Aorta (tissue), 5 donors: ENCODE data around the gene CERK. TPM values are rescaled to one million over a fixed set of nuclear protein-coding genes. Genes with fewer than 3 reads are reported as not detected.

Source experiments
- ATAC-seq: fragments of 200-7000 bp; cut with Tn5 transposase; one replicate; pipeline ENCODE4 v1.9.1; 2022; ENCODE audit warnings: moderate library complexity; ENCODE audit not compliant: low FRiP score
- DNase-seq, 2 donors: peaks; one replicate each; pipeline ENCODE4 v3.0.0-alpha.2; 2020
- H3K27ac ChIP-seq, 2 donors: one replicate each; pipeline ENCODE4 v1.5.1; 2013; ENCODE audit warnings: low read length in 2 of 2, mild to moderate bottlenecking in 2 of 2, moderate library complexity in 2 of 2, control low read depth in 1 of 2, inconsistent platforms in 1 of 2, low read depth in 1 of 2
- H3K27me3 ChIP-seq, 2 donors: one replicate each; pipeline ENCODE4 v1.6.1; 2013; ENCODE audit warnings: control low read depth in 1 of 2, low read length in 1 of 2, mild to moderate bottlenecking in 1 of 2, moderate library complexity in 1 of 2; ENCODE audit not compliant: insufficient read depth in 2 of 2, control insufficient read depth in 1 of 2
- H3K36me3 ChIP-seq, 2 donors: one replicate each; pipeline ENCODE4 v1.6.1; 2013; ENCODE audit warnings: control low read depth in 1 of 2, low read length in 1 of 2, mild to moderate bottlenecking in 1 of 2; ENCODE audit not compliant: insufficient read depth in 2 of 2, control insufficient read depth in 1 of 2
- H3K4me1 ChIP-seq, 2 donors: one replicate each; pipeline ENCODE4 v1.6.1; 2013; ENCODE audit warnings: low read length in 2 of 2, control low read depth in 1 of 2, mild to moderate bottlenecking in 1 of 2, moderate library complexity in 1 of 2; ENCODE audit not compliant: insufficient read depth in 2 of 2, control insufficient read depth in 1 of 2
- H3K4me3 ChIP-seq, 2 donors: one replicate each; pipeline ENCODE4 v1.5.1; 2013; ENCODE audit warnings: low read length in 2 of 2, control low read depth in 1 of 2, mild to moderate bottlenecking in 1 of 2
- H3K9me3 ChIP-seq: one replicate; pipeline ENCODE4 v1.6.1; 2013; ENCODE audit warnings: mild to moderate bottlenecking, low read length; ENCODE audit not compliant: control insufficient read depth
- WGBS, 2 donors: extraction: QIAGEN DNeasy Blood & Tissue Kit; methylation state at CpG; one replicate each; pipeline ENCODE4 v1.1.7; 2013; 5-methylcytosine and 5-hydroxymethylcytosine counted together
- intact Hi-C, 2 donors: fragments of 100-400 bp; cut with DNase I; formaldehyde crosslinking; loops; one replicate each; pipeline versions ENCODE4 v1.14.2 to v1.15.0; 2022
- polyA plus RNA-seq, 2 donors: library from polyadenylated mRNA; stranded (reverse); fragments of 200-250 nt; gene quantifications; one replicate each; pipeline ENCODE4 v1.2.3, GENCODE V29; 2013
- total RNA-seq, 2 donors: library from RNA; stranded (reverse); fragmentation: NEBNext Ultra II Directional; extraction: Animal tissue kit (Norgen Biotek cat#: 25700); gene quantifications; one replicate each; pipeline ENCODE4 v1.2.1, GENCODE V29; 2021
- donor health status: healthy with polysubstance abuse.
- donor health status: Bipolar disorder and iron deficiency.
- donor health status: DM: no; HTN: no; CAD: no.
- donor health status: DM: no; HTN: no; CAD: no.
- donor health status: DM: yes; HTN: yes; CAD: no.

The CERK gene
- total and polyA plus RNA-seq, 4 donors: 20.6 to 41.6 (median 35.9) TPM

- peak; percentile 20 for ATAC-seq
- intact Hi-C loops: no loop called here
- Histone ChIP-seq H3K4me3 (no peak overlapping the region), H3K9me3 (no peaks in the 10 kb centered on the region), H3K27ac (no peak overlapping the region), H3K36me3 (no peaks in the 10 kb centered on the region), H3K27me3 (no peaks in the 10 kb centered on the region), H3K4me1 (no peaks in the 10 kb centered on the region)
- DNase-seq: peak; percentile 74 to 85
- 84 to 88% methylated on average over 19 of the region's 19 CpGs for WGBS, 2 donors
Observed at GRCh38 chr22:46674367-46674781, 63.7 kb downstream of the CERK start.

- H3K9me3 ChIP-seq: no peaks in the 10 kb centered on the region
- ATAC-seq (peak; percentile 2), DNase-seq (no peak)
- intact Hi-C loops: no loop called here
- WGBS, 2 donors: 92 to 95% methylated on average over 32 of the region's 32 CpGs
- no peaks in the 10 kb centered on the region for H3K27me3 ChIP-seq
- H3K4me3 ChIP-seq: no peak overlapping the region
- peaks cover 0 to under 1% of the 10 kb centered on the region in 2 donors for H3K36me3 ChIP-seq
- H3K27ac ChIP-seq: no peak overlapping the region
- no peaks in the 10 kb centered on the region for H3K4me1 ChIP-seq
Observed at GRCh38 chr22:46673662-46674236, 64.3 kb downstream of the CERK start.

DNA sequence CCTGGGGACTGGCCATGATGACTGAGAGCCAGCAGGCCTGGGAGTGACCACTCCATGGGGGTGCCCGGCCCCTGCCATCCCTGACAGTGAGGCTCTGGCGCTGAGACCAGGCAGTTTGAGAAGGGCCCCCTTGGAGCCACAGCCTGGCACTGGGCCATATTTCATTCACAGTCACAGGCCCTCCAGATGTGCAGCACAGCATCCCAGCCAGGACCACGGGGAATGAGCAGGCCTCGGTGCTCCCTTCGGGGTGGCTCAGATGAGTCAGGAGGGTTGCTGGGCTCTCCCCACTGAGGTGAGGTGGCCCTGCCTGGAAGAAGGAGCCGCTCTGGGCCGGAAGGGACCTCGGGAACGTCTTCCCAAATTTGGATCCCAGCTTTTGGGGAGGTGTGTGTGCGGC, 64.8 kb downstream of the CERK start:
- H3K9me3 ChIP-seq: no peaks in the 10 kb centered on the region
- intact Hi-C loops: no loop called here
- H3K27ac ChIP-seq: no peak overlapping the region
- 84 to 92% methylated on average over 10 of the region's 10 CpGs for WGBS, 2 donors
- no peak for ATAC-seq
- H3K4me3 ChIP-seq: no peak overlapping the region
- no peaks in the 10 kb centered on the region for H3K4me1 ChIP-seq
- H3K27me3 ChIP-seq: no peaks in the 10 kb centered on the region
- H3K36me3 ChIP-seq: peaks cover 0 to 2% of the 10 kb centered on the region in 2 donors
- no peak for DNase-seq

- Histone ChIP-seq H3K9me3 (no peaks in the 10 kb centered on the region), H3K4me1 (no peaks in the 10 kb centered on the region), H3K27ac (no peak overlapping the region), H3K27me3 (no peaks in the 10 kb centered on the region), H3K36me3 (peaks cover 0 to 2% of the 10 kb centered on the region in 2 donors), H3K4me3 (no peak overlapping the region)
- 90 to 92% methylated on average over 18 of the region's 18 CpGs for WGBS, 2 donors
- DNase-seq (no peak), ATAC-seq (no peak)
- intact Hi-C loops: no loop called here
Observed at GRCh38 chr22:46672731-46673130, 65.3 kb downstream of the CERK start.

- WGBS, 2 donors: 91% methylated on average over 17 of the region's 17 CpGs
- Histone ChIP-seq H3K27me3 (no peaks in the 10 kb centered on the region), H3K36me3 (peaks cover 0 to 2% of the 10 kb centered on the region in 2 donors), H3K4me1 (no peaks in the 10 kb centered on the region), H3K9me3 (no peaks in the 10 kb centered on the region), H3K4me3 (no peak overlapping the region), H3K27ac (no peak overlapping the region)
- intact Hi-C loops: no loop called here
- ATAC-seq (no peak), DNase-seq (no peak)
Observed at GRCh38 chr22:46671824-46672432, 66.1 kb downstream of the CERK start.

DNA sequence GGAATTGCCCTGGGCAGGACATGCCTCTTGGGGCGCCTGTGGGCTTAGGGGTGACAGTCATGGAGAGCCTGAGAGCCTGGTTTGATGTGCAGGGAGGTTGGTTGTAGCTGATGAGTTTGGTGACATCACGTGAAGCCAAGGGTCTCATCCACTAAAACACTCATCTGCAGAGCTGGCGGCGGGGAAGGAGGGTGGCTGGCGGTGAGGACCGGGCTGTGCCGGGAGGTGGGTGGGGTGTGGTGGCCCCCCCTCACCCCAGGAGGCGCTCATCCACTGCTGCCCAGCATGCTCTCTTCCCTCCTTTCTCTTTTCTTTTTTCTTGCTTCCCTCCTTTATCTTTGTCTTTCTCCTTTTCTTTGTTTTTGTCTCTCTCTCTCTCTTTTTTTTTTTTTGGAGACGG, 68.9 kb downstream of the CERK start:
- H3K27ac ChIP-seq: no peak overlapping the region
- ATAC-seq (no peak), DNase-seq (no peak)
- H3K4me1 ChIP-seq: no peaks in the 10 kb centered on the region
- 89 to 94% methylated on average over 9 of the region's 9 CpGs for WGBS, 2 donors
- H3K9me3 ChIP-seq: no peaks in the 10 kb centered on the region
- H3K36me3 ChIP-seq: peaks cover 0 to 4% of the 10 kb centered on the region in 2 donors
- no peak overlapping the region for H3K4me3 ChIP-seq
- intact Hi-C loops: no loop called here
- H3K27me3 ChIP-seq: no peaks in the 10 kb centered on the region

DNA sequence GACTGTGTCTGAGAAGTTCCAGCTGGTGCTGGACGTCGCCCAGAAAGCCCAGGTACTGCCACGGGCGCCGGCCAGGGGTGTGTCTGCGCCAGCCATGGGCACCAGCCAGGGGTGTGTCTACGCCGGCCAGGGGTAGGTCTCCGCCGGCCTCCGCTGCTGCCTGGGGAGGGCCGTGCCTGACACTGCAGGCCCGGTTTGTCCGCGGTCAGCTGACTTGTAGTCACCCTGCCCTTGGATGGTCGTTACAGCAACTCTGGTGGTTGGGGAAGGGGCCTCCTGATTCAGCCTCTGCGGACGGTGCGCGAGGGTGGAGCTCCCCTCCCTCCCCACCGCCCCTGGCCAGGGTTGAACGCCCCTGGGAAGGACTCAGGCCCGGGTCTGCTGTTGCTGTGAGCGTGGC, 69.9 kb downstream of the CERK start:
- DNase-seq: no peak
- H3K9me3 ChIP-seq: no peaks in the 10 kb centered on the region
- 88 to 90% methylated on average over 20 to 24 of the region's 24 CpGs for WGBS, 2 donors
- intact Hi-C loops: no loop called here
- peaks cover 0 to 4% of the 10 kb centered on the region in 2 donors for H3K36me3 ChIP-seq
- H3K27me3 ChIP-seq: no peaks in the 10 kb centered on the region
- no peak for ATAC-seq
- H3K4me1 ChIP-seq: no peaks in the 10 kb centered on the region
- H3K4me3 ChIP-seq: no peak overlapping the region
- H3K27ac ChIP-seq: no peak overlapping the region

GRCh38 chr22:46667245-46667623, 70.8 kb downstream of the CERK start:
- intact Hi-C loops: no loop called here
- H3K36me3 ChIP-seq: peaks cover 0 to 4% of the 10 kb centered on the region in 2 donors
- no peaks in the 10 kb centered on the region for H3K27me3 ChIP-seq

DNA sequence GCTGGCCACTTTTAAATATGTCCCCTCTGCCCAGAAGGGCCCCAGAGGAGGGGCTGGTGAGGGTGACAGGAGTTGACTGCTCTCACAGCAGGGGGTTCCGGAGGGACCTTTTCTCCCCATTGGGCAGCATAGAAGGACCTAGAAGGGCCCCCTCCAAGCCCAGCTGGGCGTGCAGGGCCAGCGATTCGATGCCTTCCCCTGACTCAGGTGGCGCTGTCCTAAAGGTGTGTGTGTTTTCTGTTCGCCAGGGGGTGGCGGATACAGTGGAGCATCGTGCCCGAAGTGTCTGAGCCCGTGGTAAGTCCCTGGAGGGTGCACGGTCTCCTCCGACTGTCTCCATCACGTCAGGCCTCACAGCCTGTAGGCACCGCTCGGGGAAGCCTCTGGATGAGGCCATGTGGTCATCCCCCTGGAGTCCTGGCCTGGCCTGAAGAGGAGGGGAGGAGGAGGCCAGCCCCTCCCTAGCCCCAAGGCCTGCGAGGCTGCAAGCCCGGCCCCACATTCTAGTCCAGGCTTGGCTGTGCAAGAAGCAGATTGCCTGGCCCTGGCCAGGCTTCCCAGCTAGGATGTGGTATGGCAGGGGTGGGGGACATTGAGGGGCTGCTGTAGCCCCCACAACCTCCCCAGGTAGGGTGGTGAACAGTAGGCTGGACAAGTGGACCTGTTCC, 71.3 kb downstream of the CERK start:
- Histone ChIP-seq H3K27me3 (no peaks in the 10 kb centered on the region), H3K9me3 (no peaks in the 10 kb centered on the region), H3K4me3 (no peak overlapping the region), H3K4me1 (no peaks in the 10 kb centered on the region), H3K36me3 (peaks cover 0 to 4% of the 10 kb centered on the region in 2 donors), H3K27ac (no peak overlapping the region)
- WGBS, 2 donors: 96% methylated on average over 17 of the region's 17 CpGs
- DNase-seq (no peak), ATAC-seq (no peak)
- intact Hi-C loops: no loop called here

More at GRCh38 chr22:46667245-46667623, 70.8 kb downstream of the CERK start:
- Histone ChIP-seq H3K4me3 (no peak overlapping the region), H3K4me1 (no peaks in the 10 kb centered on the region), H3K9me3 (no peaks in the 10 kb centered on the region), H3K27ac (no peak overlapping the region)
- no peak for DNase-seq
- ATAC-seq: no peak
- WGBS, 2 donors: 94 to 95% methylated on average over 10 of the region's 10 CpGs
